Stimulated activated CD8-positive, alpha-beta memory T cell treated with anti-CD3 and anti-CD28 coated beads, Interleukin-2, amount 100 ng/mL, for 1 hour (primary cell): ENCODE results near the gene SYNDIG1.

Experiments
- DNase-seq, 2 donors: peaks; one replicate each; pipeline ENCODE4 v3.0.0-alpha.2; 2020; ENCODE audit warnings: low read depth in 2 of 2

Gene SYNDIG1

GRCh38 chr20:24470746-24471582, 1.5 kb downstream of the SYNDIG1 start:
- no peak for DNase-seq

GRCh38 chr20:24472426-24472825, 3.0 kb downstream of the SYNDIG1 start:
- no peak for DNase-seq

GRCh38 chr20:24473435-24474223, 4.2 kb downstream of the SYNDIG1 start:
- no peak for DNase-seq

- DNase-seq, result no peak
Measured at GRCh38 chr20:24477831-24478547, 8.6 kb downstream of the SYNDIG1 start.

GRCh38 chr20:24478584-24478983, 9.2 kb downstream of the SYNDIG1 start:
- DNase-seq, result no peak

GRCh38 chr20:24479106-24479505, 9.7 kb downstream of the SYNDIG1 start:
- DNase-seq, result no peak

GRCh38 chr20:24479595-24479994, 10.2 kb downstream of the SYNDIG1 start:
- no peak for DNase-seq

GRCh38 chr20:24480509-24480908, 11.1 kb downstream of the SYNDIG1 start:
- DNase-seq, result no peak

GRCh38 chr20:24481173-24481572, 11.7 kb downstream of the SYNDIG1 start:
- DNase-seq, result no peak

- no peak for DNase-seq
Measured at GRCh38 chr20:24483435-24484080, 14.1 kb downstream of the SYNDIG1 start.

- DNase-seq, result no peak
Measured at GRCh38 chr20:24484081-24484450, 14.6 kb downstream of the SYNDIG1 start.

GRCh38 chr20:24485981-24486380, 16.6 kb downstream of the SYNDIG1 start:
- no peak for DNase-seq

- no peak for DNase-seq
Measured at GRCh38 chr20:24487240-24487639, 17.8 kb downstream of the SYNDIG1 start.

GRCh38 chr20:24487648-24488047, 18.2 kb downstream of the SYNDIG1 start:
- DNase-seq, result no peak

GRCh38 chr20:24488064-24488799, 18.8 kb downstream of the SYNDIG1 start:
- DNase-seq, result no peak

GRCh38 chr20:24488800-24489175, 19.4 kb downstream of the SYNDIG1 start:
- no peak for DNase-seq

- DNase-seq, result no peak
Measured at GRCh38 chr20:24489193-24489592, 19.8 kb downstream of the SYNDIG1 start.

GRCh38 chr20:24489631-24490260, 20.3 kb downstream of the SYNDIG1 start:
- no peak for DNase-seq

GRCh38 chr20:24490598-24490997, 21.2 kb downstream of the SYNDIG1 start:
- no peak for DNase-seq

GRCh38 chr20:24491041-24491756, 21.8 kb downstream of the SYNDIG1 start:
- DNase-seq, result no peak
